ENCODE data around the gene PP2D1. TPM values are rescaled to one million over a fixed set of nuclear protein-coding genes. Genes with fewer than 3 reads are reported as not detected.

The PP2D1 gene
- total RNA-seq, 2 donors from 2014 or later = not detected

DNA sequence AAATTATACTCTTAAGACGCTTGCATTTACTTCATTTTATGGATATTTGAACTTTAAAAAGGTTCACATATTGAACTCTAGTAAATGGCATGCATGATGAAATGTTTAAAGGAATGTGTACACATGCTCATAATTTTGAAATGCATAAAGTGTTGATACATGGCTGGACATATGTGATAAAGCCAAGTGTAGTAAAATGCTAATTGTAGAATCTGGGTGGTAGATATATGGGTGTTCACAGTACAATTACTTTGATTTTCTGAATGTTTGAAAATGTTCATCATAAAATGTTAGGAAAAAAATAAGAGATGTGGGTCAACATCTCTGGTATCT, 73.8 kb downstream of the PP2D1 start:
- H3K4me3 ChIP-seq = no peak overlapping the region
- H3K27me3 ChIP-seq = no peaks in the 10 kb centered on the region
- H3K36me3 ChIP-seq = no peaks in the 10 kb centered on the region
- DNase-seq = no peak
- intact Hi-C loops (cut with DNase I) = no loop called here
- TF ChIP-seq, protein P1, sequence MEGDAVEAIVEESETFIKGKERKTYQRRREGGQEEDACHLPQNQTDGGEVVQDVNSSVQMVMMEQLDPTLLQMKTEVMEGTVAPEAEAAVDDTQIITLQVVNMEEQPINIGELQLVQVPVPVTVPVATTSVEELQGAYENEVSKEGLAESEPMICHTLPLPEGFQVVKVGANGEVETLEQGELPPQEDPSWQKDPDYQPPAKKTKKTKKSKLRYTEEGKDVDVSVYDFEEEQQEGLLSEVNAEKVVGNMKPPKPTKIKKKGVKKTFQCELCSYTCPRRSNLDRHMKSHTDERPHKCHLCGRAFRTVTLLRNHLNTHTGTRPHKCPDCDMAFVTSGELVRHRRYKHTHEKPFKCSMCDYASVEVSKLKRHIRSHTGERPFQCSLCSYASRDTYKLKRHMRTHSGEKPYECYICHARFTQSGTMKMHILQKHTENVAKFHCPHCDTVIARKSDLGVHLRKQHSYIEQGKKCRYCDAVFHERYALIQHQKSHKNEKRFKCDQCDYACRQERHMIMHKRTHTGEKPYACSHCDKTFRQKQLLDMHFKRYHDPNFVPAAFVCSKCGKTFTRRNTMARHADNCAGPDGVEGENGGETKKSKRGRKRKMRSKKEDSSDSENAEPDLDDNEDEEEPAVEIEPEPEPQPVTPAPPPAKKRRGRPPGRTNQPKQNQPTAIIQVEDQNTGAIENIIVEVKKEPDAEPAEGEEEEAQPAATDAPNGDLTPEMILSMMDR (IDR thresholded peaks at IDR 0.05) = no peak
- no peaks in the 10 kb centered on the region for H3K4me1 ChIP-seq
- no peak overlapping the region for H3K9ac ChIP-seq (ENCODE audit: low read depth in 2 of 2, low read length in 2 of 2)
- H3K9me3 ChIP-seq = no peaks in the 10 kb centered on the region
- no peak overlapping the region for H3K27ac ChIP-seq

DNA sequence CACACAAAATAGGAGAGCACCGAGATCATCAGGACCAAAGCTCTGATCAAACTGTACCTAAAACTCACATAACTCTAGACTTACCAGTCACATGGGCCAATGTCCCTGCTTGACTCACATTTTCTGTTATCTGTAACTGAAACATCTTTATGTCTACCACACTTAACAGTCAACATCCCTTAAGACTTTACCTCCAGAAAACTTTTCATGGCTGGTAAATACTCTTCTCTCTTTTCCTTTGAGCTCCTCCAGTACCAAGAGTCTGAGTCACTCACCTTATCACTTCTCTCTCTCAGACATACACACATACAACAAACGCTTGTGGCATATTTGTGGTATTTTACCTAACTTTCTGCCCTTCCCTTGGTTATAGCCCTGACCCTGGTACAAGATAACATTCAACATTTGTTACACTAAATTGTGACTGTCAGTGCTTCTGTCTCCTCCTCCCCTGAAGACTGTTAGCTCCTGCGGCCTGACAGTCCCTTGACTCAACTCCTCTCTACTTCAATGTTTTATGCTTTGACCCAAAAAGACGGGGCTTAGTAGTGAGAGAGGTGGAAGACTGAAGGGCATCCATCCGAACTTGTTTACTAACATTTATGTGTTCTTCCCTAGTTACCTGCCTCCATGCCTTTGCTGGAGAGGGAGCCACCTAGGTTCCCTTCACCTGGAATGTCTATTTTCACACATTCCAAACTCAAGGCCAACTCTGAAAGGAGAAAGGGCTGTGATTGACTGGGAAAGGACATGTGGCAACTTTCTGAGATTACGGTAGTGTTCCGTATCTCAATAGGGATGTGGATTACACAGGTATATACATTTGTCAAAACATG, 74.4 kb downstream of the PP2D1 start:
- intact Hi-C loops (cut with DNase I) = no loop called here

More for the DNA sequence above, 74.4 kb downstream of the PP2D1 start:
- no peaks in the 10 kb centered on the region for H3K27me3 ChIP-seq
- no peaks in the 10 kb centered on the region for H3K36me3 ChIP-seq
- H3K9me3 ChIP-seq = no peaks in the 10 kb centered on the region
- no peaks in the 10 kb centered on the region for H3K4me1 ChIP-seq
- no peak overlapping the region for H3K27ac ChIP-seq
- H3K9ac ChIP-seq (ENCODE audit: low read depth in 2 of 2, low read length in 2 of 2) = no peak overlapping the region
- no peak for DNase-seq
- H3K4me3 ChIP-seq = no peak overlapping the region
- TF ChIP-seq, protein P1 (IDR thresholded peaks at IDR 0.05) = no peak

Other genes with a start within 250 kb of the PP2D1 start
- 1 to 10 TPM in 1 of 2 donors, not detected in 1; 1.7 TPM for gene EFHB, start 78.0 kb downstream of the PP2D1 start, total RNA-seq
- gene RAB5A, start 65.2 kb downstream of the PP2D1 start, total RNA-seq = 10 to 100 TPM; 40.4 to 87.1 TPM
- gene KAT2B, start 28.2 kb upstream of the PP2D1 start, total RNA-seq = 10 to 100 TPM in 1 of 2 donors, 1 to 10 TPM in 1; 8.5 to 25.9 TPM
- gene SGO1, start 173.9 kb upstream of the PP2D1 start, total RNA-seq = 10 to 100 TPM in 1 of 2 donors, 1 to 10 TPM in 1; 4.0 to 19.5 TPM